HepG2 (cell line): Measurements from ENCODE around the gene TGDS. TPM values are rescaled to one million over a fixed set of nuclear protein-coding genes. Genes with fewer than 3 reads are reported as not detected.

Experiments
- ATAC-seq: fragments of 200-7000 bp; cut with Tn5 transposase; 3 replicates; pipeline ENCODE4 v1.9.1; 2020; ENCODE audit warnings: mild to moderate bottlenecking, moderate library complexity
- BruUV-seq: library from RNA; stranded (reverse); fragments of 400-500 nt; replicated peaks from 2 replicates; lab custom pipeline; 2021; lab: Mats Ljungman, UMichigan
- CTCF ChIA-PET: fragments of 300-600 bp; formaldehyde crosslinking; extraction: SDS; loops from one replicate; lab custom pipeline; 2021; ENCODE audit warnings: low total read pairs, inconsistent platforms, low intra/inter-chr PET ratio; lab: Yijun Ruan, JAX
- POLR2A ChIA-PET: fragments of 350-600 bp; sonication (Branson Sonifier 250); formaldehyde crosslinking; loops from one replicate; lab custom pipeline; 2020; ENCODE audit warnings: antibody characterized with exemption, inconsistent platforms; lab: Yijun Ruan, JAX
- DNase-seq: peaks from one replicate; pipeline ENCODE4 v3.0.0-alpha.2; 2015; ENCODE audit warnings: low spot score
- FAIRE-seq: peaks from 3 replicates; lab custom pipeline; 2011; peaks lifted over from hg19 to GRCh38; lab: Jason Lieb, UNC
- H2AFZ ChIP-seq: one replicate; pipeline ENCODE4 v1.6.1; 2011; ENCODE audit warnings: low read length, inconsistent platforms
- H3K27ac ChIP-seq: fragments of 300-600 bp; 3 replicates; pipeline ENCODE4 v1.8.0; 2011; ENCODE audit warnings: mixed run types, mild to moderate bottlenecking, mixed read lengths, low read length, inconsistent platforms; ENCODE audit not compliant: insufficient read depth; ENCODE audit errors: extremely low read length
- H3K27me3 ChIP-seq, 2 experiments: fragments of 200-600 bp in 1 of 2; 2 replicates in 1 of 2; 3 replicates in 1 of 2; pipeline versions ENCODE4 v1.6.0 to v1.8.0; 2011; ENCODE audit warnings: low read length in 2 of 2, mild to moderate bottlenecking in 2 of 2, moderate library complexity in 2 of 2, inconsistent platforms in 1 of 2; ENCODE audit not compliant: insufficient read depth in 2 of 2, control insufficient read depth in 1 of 2
- H3K36me3 ChIP-seq, 2 experiments: fragments of 200-600 bp in 1 of 2; replicated peaks in 1 of 2; 2 replicates in 1 of 2; 3 replicates in 1 of 2; pipeline versions ENCODE4 v1.5.1 to v1.8.0; 2011; ENCODE audit warnings: low read length in 2 of 2, inconsistent platforms in 1 of 2; ENCODE audit not compliant: insufficient read depth in 2 of 2, control insufficient read depth in 1 of 2
- H3K4me1 ChIP-seq: 2 replicates; pipeline ENCODE4 v1.5.1; 2012; ENCODE audit warnings: low read length, inconsistent platforms; ENCODE audit not compliant: insufficient read depth
- H3K4me2 ChIP-seq: 2 replicates; pipeline ENCODE4 v1.6.0; 2011; ENCODE audit warnings: low read depth, low read length, inconsistent platforms
- H3K4me3 ChIP-seq, 3 experiments: fragments of 200-600 bp in 1 of 3; sonication (generic), shearing (Covaris generic) in 1 of 3; replicated peaks in 1 of 3; 2 replicates each; pipeline ENCODE4 v1.5.1; 2011 to 2016; ENCODE audit warnings: low read length in 3 of 3, inconsistent platforms in 2 of 3, low read depth in 2 of 3, mild to moderate bottlenecking in 2 of 3, control low read depth in 1 of 3, mixed read lengths in 1 of 3; ENCODE audit not compliant: insufficient read depth in 1 of 3
- H3K79me2 ChIP-seq: one replicate; pipeline ENCODE4 v1.6.1; 2011; ENCODE audit warnings: low read length, inconsistent platforms; ENCODE audit not compliant: insufficient read depth
- H3K9ac ChIP-seq: 2 replicates; pipeline ENCODE4 v1.6.0; 2011; ENCODE audit warnings: mild to moderate bottlenecking, low read depth, low read length, inconsistent platforms; ENCODE audit not compliant: insufficient read depth
- H3K9me3 ChIP-seq: 2 replicates; pipeline ENCODE4 v1.5.1; 2012; ENCODE audit warnings: mild to moderate bottlenecking, low read length
- H4K20me1 ChIP-seq: 2 replicates; pipeline ENCODE4 v1.6.0; 2011; ENCODE audit warnings: inconsistent platforms, mild to moderate bottlenecking, low read length, moderate library complexity; ENCODE audit not compliant: insufficient read depth
- HNRNPH1 ChIP-seq: fragments of 200-400 bp; formaldehyde crosslinking; optimal IDR thresholded peaks from 2 replicates; pipeline ENCODE3; 2017; ENCODE audit warnings: mild to moderate bottlenecking, low read depth, low read length
- HNRNPK ChIP-seq: fragments of 200-400 bp; formaldehyde crosslinking; IDR thresholded peaks from 2 replicates; pipeline ENCODE4 v1.6.1; 2018; ENCODE audit warnings: low read length, low read depth, moderate library complexity, mild to moderate bottlenecking; ENCODE audit not compliant: poor library complexity, severe bottlenecking
- KLF15 ChIP-seq: sonication (generic); formaldehyde crosslinking; IDR thresholded peaks from 2 replicates; pipeline ENCODE4 v1.8.1; 2023; ENCODE audit warnings: borderline replicate concordance, mild to moderate bottlenecking, inconsistent platforms, missing genetic modification reagents, mixed read lengths
- LRRFIP1 ChIP-seq: sonication (generic); formaldehyde crosslinking; conservative IDR thresholded peaks from 2 replicates; pipeline ENCODE4 v1.4.0; 2020; ENCODE audit warnings: missing genetic modification reagents
- MAF1 ChIP-seq: sonication (generic); formaldehyde crosslinking; IDR thresholded peaks from 2 replicates; pipeline ENCODE4 v1.5.0; 2020; ENCODE audit warnings: missing genetic modification reagents, borderline replicate concordance
- MED8 ChIP-seq: sonication (generic); formaldehyde crosslinking; IDR thresholded peaks from 2 replicates; pipeline ENCODE4 v1.8.1; 2023; ENCODE audit warnings: mild to moderate bottlenecking, missing genetic modification reagents; ENCODE audit not compliant: insufficient replicate concordance
- ZNF205 ChIP-seq: IDR thresholded peaks from 2 replicates; pipeline ENCODE4 v1.6.1; 2018; ENCODE audit warnings: missing biosample characterization, missing genetic modification reagents
- ZNF329 ChIP-seq: sonication (generic); formaldehyde crosslinking; IDR thresholded peaks from 2 replicates; pipeline ENCODE4 v1.9.0; 2021; ENCODE audit warnings: low read depth, mild to moderate bottlenecking, missing genetic modification reagents
- ZNF335 ChIP-seq: sonication (generic); formaldehyde crosslinking; IDR thresholded peaks from 2 replicates; pipeline ENCODE4 v1.4.0; 2020; ENCODE audit warnings: missing genetic modification reagents
- ZNF33A ChIP-seq: sonication (generic); formaldehyde crosslinking; IDR thresholded peaks from 2 replicates; pipeline ENCODE4 v1.5.1; 2020; ENCODE audit warnings: missing genetic modification reagents, mild to moderate bottlenecking, moderate library complexity, borderline replicate concordance
- ZNF414 ChIP-seq: sonication (generic); formaldehyde crosslinking; IDR thresholded peaks from 2 replicates; pipeline ENCODE4 v1.5.0; 2020; ENCODE audit warnings: missing genetic modification reagents
- ZNF530 ChIP-seq: sonication (generic); formaldehyde crosslinking; IDR thresholded peaks from 2 replicates; pipeline ENCODE4 v1.5.0; 2020; ENCODE audit warnings: low read depth, mild to moderate bottlenecking, missing genetic modification reagents
- ZNF614 ChIP-seq: IDR thresholded peaks from 2 replicates; pipeline ENCODE4 v1.6.1; 2018; ENCODE audit warnings: missing biosample characterization, missing genetic modification reagents, inconsistent platforms, borderline replicate concordance
- ZNF83 ChIP-seq: sonication (generic); formaldehyde crosslinking; IDR thresholded peaks from 2 replicates; pipeline ENCODE4 v1.4.0; 2020; ENCODE audit warnings: missing genetic modification reagents, mild to moderate bottlenecking, borderline replicate concordance
- WGBS: methylation state at CpG from one replicate; pipeline ENCODE4 v1.1.6; 2017; ENCODE audit warnings: low lambda C conversion rate; 5-methylcytosine and 5-hydroxymethylcytosine counted together
- in situ Hi-C: cut with HindIII; loops from 2 replicates; pipeline ENCODE4 v1.10.0; 2017; ENCODE audit warnings: low pct_unique_long_range_greater_than_20kb; ENCODE audit not compliant: extremely low pct_ligation_motif_present
- intact Hi-C: fragments of 100-400 bp; cut with micrococcal nuclease; formaldehyde crosslinking; loops from one replicate; pipeline ENCODE4 v1.10.0; 2022; ENCODE audit not compliant: unreplicated experiment
- polyA plus RNA-seq, 8 experiments: library from polyadenylated mRNA; depleted of rRNA in 3 of 8; stranded (reverse) in 7 of 8; unstranded in 1 of 8; fragments of >200 nt; fragmentation: Illumina TruSeq in 4 of 8; extraction: Trizol in 4 of 8; gene quantifications; 2 replicates each; pipeline versions ENCODE4 v1.2.1 to v1.2.3, GENCODE V29; 2011 to 2016; ENCODE audit warnings: low read depth in 4 of 8, missing spikeins in 1 of 8, mixed read lengths in 1 of 8; ENCODE audit not compliant: insufficient read depth in 1 of 8
- total RNA-seq, 5 experiments: library from RNA; depleted of rRNA; stranded (reverse); fragments of >200 nt; fragmentation: Illumina TruSeq; extraction: Trizol; gene quantifications; 2 replicates each; pipeline ENCODE4 v1.2.3, GENCODE V29; 2016; ENCODE audit warnings: low read depth in 1 of 5
- TF ChIP-seq, protein P1 (sequence below): sonication (generic); formaldehyde crosslinking; conservative IDR thresholded peaks from 2 replicates; pipeline ENCODE4 v1.8.0; 2022; ENCODE audit warnings: mild to moderate bottlenecking, moderate library complexity, missing genetic modification reagents
- TF ChIP-seq, protein P2 (sequence below): IDR thresholded peaks from 2 replicates; pipeline ENCODE4 v1.6.1; 2016; ENCODE audit warnings: missing genetic modification reagents, missing compliant biosample characterization

The TGDS gene
- total and polyA plus RNA-seq, 2 of the 13 experiments (the other 11 are each of a cell fraction or from before 2014, with no cell fraction given): 15.5 to 17.9 TPM

DNA sequence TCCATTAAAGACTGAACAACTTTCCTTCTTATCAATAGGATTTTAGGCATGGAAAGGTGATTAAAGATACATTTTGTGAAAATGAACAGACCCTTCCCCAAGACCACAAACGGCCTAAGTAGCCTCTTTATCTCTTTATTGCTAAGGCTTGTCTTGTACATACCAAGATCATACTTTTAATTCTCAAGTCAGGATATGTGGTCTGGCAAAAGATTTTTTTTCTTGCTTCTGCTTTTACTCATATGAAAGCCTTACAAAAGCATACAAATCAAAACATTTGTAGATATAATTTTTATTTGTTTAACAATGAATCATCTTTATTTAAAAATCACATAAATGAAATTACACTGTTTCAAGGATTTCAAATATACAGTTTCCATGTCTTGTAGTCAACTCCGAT, 35.8 kb downstream of the TGDS start (continued):
- TF ChIP-seq ZNF329 (CRISPR knock-in tag) (no peak), ZNF614 (no peak), ZNF205 (no peak), ZNF530 (CRISPR knock-in tag) (no peak), ZNF414 (no peak), MAF1 (no peak), ZNF83 (CRISPR knock-in tag) (no peak)
- TF ChIP-seq, protein P1, sequence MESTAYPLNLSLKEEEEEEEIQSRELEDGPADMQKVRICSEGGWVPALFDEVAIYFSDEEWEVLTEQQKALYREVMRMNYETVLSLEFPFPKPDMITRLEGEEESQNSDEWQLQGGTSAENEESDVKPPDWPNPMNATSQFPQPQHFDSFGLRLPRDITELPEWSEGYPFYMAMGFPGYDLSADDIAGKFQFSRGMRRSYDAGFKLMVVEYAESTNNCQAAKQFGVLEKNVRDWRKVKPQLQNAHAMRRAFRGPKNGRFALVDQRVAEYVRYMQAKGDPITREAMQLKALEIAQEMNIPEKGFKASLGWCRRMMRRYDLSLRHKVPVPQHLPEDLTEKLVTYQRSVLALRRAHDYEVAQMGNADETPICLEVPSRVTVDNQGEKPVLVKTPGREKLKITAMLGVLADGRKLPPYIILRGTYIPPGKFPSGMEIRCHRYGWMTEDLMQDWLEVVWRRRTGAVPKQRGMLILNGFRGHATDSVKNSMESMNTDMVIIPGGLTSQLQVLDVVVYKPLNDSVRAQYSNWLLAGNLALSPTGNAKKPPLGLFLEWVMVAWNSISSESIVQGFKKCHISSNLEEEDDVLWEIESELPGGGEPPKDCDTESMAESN (CRISPR knock-in tag): no peak

DNA sequence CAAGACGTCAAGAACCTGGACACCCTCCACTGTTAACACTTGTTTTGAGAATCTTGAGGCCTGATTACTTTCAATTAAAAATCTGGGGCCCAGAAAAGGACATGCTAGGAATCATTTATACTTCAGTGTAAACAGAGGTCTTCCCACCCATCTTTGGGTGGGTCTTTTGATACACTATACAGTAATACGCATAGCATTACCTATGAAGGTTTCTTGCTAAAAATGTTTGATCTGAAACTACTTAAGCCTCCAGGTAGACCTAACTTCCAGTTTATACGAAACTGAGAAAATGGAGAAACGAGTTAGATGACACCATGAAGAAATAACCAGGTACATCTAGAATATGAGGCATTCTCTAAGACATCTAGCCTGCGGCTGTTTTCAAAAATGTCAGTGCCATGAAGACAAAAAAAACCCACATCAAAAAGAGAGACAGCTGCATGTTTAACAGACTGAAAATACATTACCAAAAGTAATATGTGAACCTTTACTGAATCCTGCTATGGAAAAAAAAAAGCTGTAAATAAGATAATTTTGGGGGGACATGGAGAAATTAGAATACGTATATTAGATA, 36.6 kb downstream of the TGDS start:
- Histone ChIP-seq H3K9me3 (no peaks in the 10 kb centered on the region), H4K20me1 (no peaks in the 10 kb centered on the region), H3K36me3 (no peaks in the 10 kb centered on the region), H3K79me2 (no peaks in the 10 kb centered on the region), H2AFZ (no peak overlapping the region), H3K9ac (no peak overlapping the region), H3K27ac (no peak overlapping the region), H3K4me2 (no peak overlapping the region), H3K4me3 (no peak overlapping the region), H3K27me3 (no peaks in the 10 kb centered on the region), H3K4me1 (peaks cover 11% of the 10 kb centered on the region)
- intact Hi-C loops: no loop called here
- no peak for ATAC-seq
- POLR2A ChIA-PET: no interaction called here
- no TSS peak for BruUV-seq
- CTCF ChIA-PET: no interaction called here
- no peak for DNase-seq
- 77% methylated on average over 6 of the region's 6 CpGs for WGBS
- FAIRE-seq: no peak
- in situ Hi-C loops: no loop called here
- TF ChIP-seq ZNF335 (CRISPR knock-in tag) (no peak), HNRNPK (no peak), KLF15 (CRISPR knock-in tag) (no peak), HNRNPH1 (no peak), LRRFIP1 (CRISPR knock-in tag) (no peak), ZNF33A (CRISPR knock-in tag) (no peak), MED8 (no peak)
- TF ChIP-seq, protein P2, sequence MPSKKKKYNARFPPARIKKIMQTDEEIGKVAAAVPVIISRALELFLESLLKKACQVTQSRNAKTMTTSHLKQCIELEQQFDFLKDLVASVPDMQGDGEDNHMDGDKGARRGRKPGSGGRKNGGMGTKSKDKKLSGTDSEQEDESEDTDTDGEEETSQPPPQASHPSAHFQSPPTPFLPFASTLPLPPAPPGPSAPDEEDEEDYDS (CRISPR knock-in tag): no peak
